OCI-LY1 (cell line): ENCODE measurements around the gene CCDC127.
"Not testable (repeated sequence)": the region's sequence is repeated elsewhere in the genome, so short reads cannot be mapped to it uniquely, and the experiment has no call there.

Source experiments
- H2AFZ ChIP-seq: fragments of 200-600 bp; sonication (generic), shearing (Covaris generic); 2 replicates; pipeline ENCODE4 v1.6.0; 2014; ENCODE audit warnings: antibody characterized with exemption, mild to moderate bottlenecking, low read length
- H3F3A ChIP-seq: fragments of 200-600 bp; sonication (generic), shearing (Covaris generic); 2 replicates; pipeline ENCODE4 v1.6.0; 2014; ENCODE audit warnings: mild to moderate bottlenecking, antibody characterized with exemption, low read length, moderate library complexity; ENCODE audit not compliant: insufficient read depth
- H3K27ac ChIP-seq: fragments of 200-600 bp; sonication (generic); 2 replicates; pipeline ENCODE4 v1.5.1; 2014; ENCODE audit warnings: low read length, mixed run types, mild to moderate bottlenecking, low read depth; ENCODE audit not compliant: poor library complexity, severe bottlenecking
- H3K27me3 ChIP-seq: fragments of 200-600 bp; sonication (generic); 2 replicates; pipeline ENCODE4 v1.6.0; 2014; ENCODE audit warnings: antibody characterized with exemption, mild to moderate bottlenecking, low read length, moderate library complexity; ENCODE audit not compliant: insufficient read depth
- H3K36me3 ChIP-seq: fragments of 200-600 bp; sonication (generic); 2 replicates; pipeline ENCODE4 v1.6.1; 2014; ENCODE audit warnings: mild to moderate bottlenecking, antibody characterized with exemption, low read length, moderate library complexity, mixed read lengths; ENCODE audit not compliant: insufficient read depth
- H3K4me1 ChIP-seq: fragments of 200-600 bp; sonication (generic); 2 replicates; pipeline ENCODE4 v1.5.1; 2014; ENCODE audit warnings: mild to moderate bottlenecking, low read length, moderate library complexity; ENCODE audit not compliant: insufficient read depth, severe bottlenecking
- H3K4me2 ChIP-seq: fragments of 200-600 bp; sonication (generic), shearing (Covaris generic); 2 replicates; pipeline ENCODE4 v1.6.1; 2014; ENCODE audit warnings: low read length
- H3K4me3 ChIP-seq: fragments of 200-600 bp; sonication (generic); 2 replicates; pipeline ENCODE4 v1.5.1; 2014; ENCODE audit warnings: low read length, low read depth, mild to moderate bottlenecking, mixed read lengths; ENCODE audit not compliant: poor library complexity, severe bottlenecking
- H3K79me2 ChIP-seq: fragments of 200-600 bp; shearing (Covaris generic); 2 replicates; pipeline ENCODE4 v1.6.1; 2016; ENCODE audit warnings: mixed run types, low read length, mixed read lengths; ENCODE audit not compliant: insufficient read depth
- H3K9ac ChIP-seq: fragments of 200-600 bp; sonication (generic), shearing (Covaris generic); 2 replicates; pipeline ENCODE4 v1.6.1; 2014; ENCODE audit warnings: mild to moderate bottlenecking, low read length, mixed read lengths
- H3K9me2 ChIP-seq: fragments of 200-600 bp; sonication (generic), shearing (Covaris generic); 2 replicates; pipeline ENCODE4 v1.6.1; 2014; ENCODE audit warnings: low read depth, mild to moderate bottlenecking, low read length, mixed read lengths
- H3K9me3 ChIP-seq: fragments of 200-600 bp; shearing (Covaris generic); 2 replicates; pipeline ENCODE4 v1.6.1; 2014; ENCODE audit warnings: low read length, mixed read lengths
- H4K20me1 ChIP-seq: fragments of 200-600 bp; sonication (generic), shearing (Covaris generic); 2 replicates; pipeline ENCODE4 v1.6.0; 2016; ENCODE audit warnings: mild to moderate bottlenecking, low read length; ENCODE audit not compliant: insufficient read depth
- EZH2 ChIP-seq: fragments of 200-600 bp; sonication (generic), shearing (Covaris generic); IDR thresholded peaks from 2 replicates; pipeline ENCODE4 v1.8.0; 2017; ENCODE audit warnings: borderline replicate concordance, mixed run types, mild to moderate bottlenecking, antibody characterized with exemption, low read length, moderate library complexity, mixed read lengths
- TF ChIP-seq, protein P1 (sequence below): fragments of 200-600 bp; sonication (generic), shearing (Covaris generic); IDR thresholded peaks from 2 replicates; pipeline ENCODE4 v1.5.1; 2017; ENCODE audit warnings: mild to moderate bottlenecking, antibody characterized with exemption, low read length, moderate library complexity, mixed read lengths

Gene CCDC127

DNA sequence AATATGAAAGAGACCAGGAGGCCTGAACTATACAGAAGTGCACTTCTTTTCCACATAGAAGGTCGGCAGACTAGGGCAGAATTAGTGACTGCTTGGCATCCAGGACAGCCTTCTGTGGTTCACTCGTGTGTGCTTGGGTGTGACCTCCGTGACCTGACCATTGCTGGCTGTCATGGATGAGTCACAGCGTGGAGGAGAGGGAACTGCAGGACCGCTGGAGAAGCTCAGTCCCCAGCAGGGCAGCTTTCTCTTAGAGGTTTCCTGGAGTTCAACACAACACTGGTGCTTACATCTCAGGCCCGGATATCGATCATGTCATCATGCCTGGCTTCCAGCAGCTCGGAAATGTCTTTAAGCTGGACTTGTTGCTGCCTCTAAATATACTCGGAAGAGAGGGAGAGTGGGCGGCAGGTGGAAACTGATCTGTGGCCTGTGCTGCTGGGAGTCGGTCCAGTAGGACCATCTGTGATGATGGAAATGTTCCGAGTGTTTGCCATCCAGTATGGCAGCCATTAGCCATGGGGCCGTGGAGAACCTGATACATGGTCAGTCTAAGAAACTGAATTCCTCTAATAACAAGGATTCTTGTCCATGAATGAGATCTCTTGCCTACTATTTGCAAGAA lies 23.2 kb upstream of the CCDC127 start:
- not testable (repeated sequence) for H3K27ac ChIP-seq, H3K9me2 ChIP-seq, H3K9me3 ChIP-seq, H4K20me1 ChIP-seq, H3K4me3 ChIP-seq, H3K27me3 ChIP-seq, H3K4me2 ChIP-seq, H3K4me1 ChIP-seq, H3K79me2 ChIP-seq, H2AFZ ChIP-seq, H3F3A ChIP-seq, H3K9ac ChIP-seq
- H3K36me3 ChIP-seq = peaks cover 93% of the 10 kb centered on the region

DNA sequence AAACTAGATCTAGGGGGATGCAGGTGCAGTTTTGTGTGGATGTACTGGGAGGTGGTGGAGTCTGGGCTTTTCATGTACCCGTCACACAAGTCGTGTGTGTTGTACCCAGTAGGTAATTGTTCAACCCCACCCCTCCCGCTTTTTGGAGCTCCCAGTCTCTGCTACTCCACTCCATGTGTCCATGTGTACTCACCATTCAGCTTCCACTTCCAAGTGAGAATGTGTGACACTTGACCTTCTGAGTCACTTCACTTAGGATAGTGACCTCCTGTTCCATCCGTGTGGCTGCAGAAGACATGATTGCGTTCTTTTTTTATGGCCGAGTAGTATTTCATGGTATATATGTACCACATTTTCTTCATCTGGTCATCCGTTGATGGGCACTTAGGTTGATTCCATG lies 22.6 kb upstream of the CCDC127 start:
- peaks cover 93% of the 10 kb centered on the region for H3K36me3 ChIP-seq
- not testable (repeated sequence) for H3K27ac ChIP-seq, H3K9ac ChIP-seq, H3K79me2 ChIP-seq, H3K4me2 ChIP-seq, H3K4me1 ChIP-seq, H3F3A ChIP-seq, H2AFZ ChIP-seq, H4K20me1 ChIP-seq, H3K27me3 ChIP-seq, H3K9me2 ChIP-seq, H3K4me3 ChIP-seq, H3K9me3 ChIP-seq

DNA sequence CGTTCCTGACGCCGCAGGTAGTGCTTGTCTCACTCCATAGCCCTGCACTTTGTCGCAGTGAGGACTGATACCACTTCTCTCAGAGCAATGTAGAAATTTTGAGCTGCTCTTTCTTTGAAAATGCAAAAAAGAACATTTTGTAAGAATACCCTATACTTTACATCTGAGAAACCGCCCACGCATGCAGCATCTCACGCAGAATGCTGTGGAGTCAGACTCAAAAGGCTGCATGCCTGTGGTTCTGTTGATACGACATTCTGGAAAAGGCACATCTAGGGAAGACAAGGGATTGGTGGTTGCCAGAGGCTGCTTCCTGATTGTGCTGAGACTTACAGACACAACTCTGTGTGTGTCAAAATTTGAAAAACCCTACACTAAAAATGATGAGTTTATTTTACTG lies 20.0 kb upstream of the CCDC127 start:
- H3K4me3 ChIP-seq, H3K9me3 ChIP-seq, H3K9me2 ChIP-seq, H4K20me1 ChIP-seq, H3K9ac ChIP-seq, H3K27me3 ChIP-seq, H3F3A ChIP-seq, H3K4me1 ChIP-seq, H3K27ac ChIP-seq, H3K4me2 ChIP-seq, H2AFZ ChIP-seq, H3K79me2 ChIP-seq: not testable (repeated sequence)
- H3K36me3 ChIP-seq = peaks cover 91% of the 10 kb centered on the region

DNA sequence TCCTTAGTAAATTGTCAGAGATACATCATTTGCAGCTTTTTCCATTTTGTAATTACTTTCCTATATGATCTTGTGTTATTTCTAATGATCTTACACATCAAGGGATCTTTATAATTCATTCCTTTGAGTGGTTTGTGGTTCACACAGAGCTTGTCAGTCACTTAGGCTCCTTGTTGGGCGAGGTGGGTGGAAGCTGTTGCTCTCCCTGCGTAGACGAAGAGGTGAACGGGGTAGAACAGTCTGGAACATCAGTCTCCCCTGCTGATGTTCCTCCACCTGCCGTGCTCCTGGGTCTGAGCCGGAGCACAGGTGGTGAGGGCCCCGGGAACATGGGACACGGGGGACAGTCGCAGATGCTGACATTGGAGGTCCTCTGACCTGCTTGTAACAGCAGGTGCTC lies 17.6 kb upstream of the CCDC127 start:
- peaks cover 89% of the 10 kb centered on the region for H3K36me3 ChIP-seq
- H3K27ac ChIP-seq, H2AFZ ChIP-seq, H3K9ac ChIP-seq, H3K27me3 ChIP-seq, H4K20me1 ChIP-seq, H3F3A ChIP-seq, H3K4me2 ChIP-seq, H3K79me2 ChIP-seq, H3K9me3 ChIP-seq, H3K4me1 ChIP-seq, H3K9me2 ChIP-seq, H3K4me3 ChIP-seq: not testable (repeated sequence)

DNA sequence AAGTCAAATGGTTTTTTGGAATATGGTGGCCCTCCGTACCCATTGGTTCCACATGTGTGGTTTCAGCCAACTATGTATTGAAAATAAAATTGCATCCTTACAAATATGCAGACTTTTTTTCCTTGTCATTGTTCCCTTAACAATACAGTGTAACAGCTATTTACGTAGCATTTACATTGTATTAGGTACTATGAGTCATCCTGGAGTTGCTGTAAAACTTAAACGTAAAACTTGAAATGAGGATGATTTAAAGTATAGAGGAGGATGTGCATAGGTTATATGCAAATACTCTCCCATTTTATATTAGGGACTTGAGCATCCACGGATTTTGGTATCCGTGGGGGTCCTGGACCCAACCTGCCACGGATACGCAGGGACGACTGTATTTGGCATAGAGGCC lies 16.5 kb upstream of the CCDC127 start:
- H3K4me1 ChIP-seq = no peaks in the 10 kb centered on the region
- no peak overlapping the region for H3K9ac ChIP-seq
- no peaks in the 10 kb centered on the region for H3K9me3 ChIP-seq
- no peaks in the 10 kb centered on the region for H3F3A ChIP-seq
- H3K79me2 ChIP-seq = no peaks in the 10 kb centered on the region
- no peak overlapping the region for H3K4me3 ChIP-seq
- TF ChIP-seq EZH2 = no peak
- TF ChIP-seq, protein P1, sequence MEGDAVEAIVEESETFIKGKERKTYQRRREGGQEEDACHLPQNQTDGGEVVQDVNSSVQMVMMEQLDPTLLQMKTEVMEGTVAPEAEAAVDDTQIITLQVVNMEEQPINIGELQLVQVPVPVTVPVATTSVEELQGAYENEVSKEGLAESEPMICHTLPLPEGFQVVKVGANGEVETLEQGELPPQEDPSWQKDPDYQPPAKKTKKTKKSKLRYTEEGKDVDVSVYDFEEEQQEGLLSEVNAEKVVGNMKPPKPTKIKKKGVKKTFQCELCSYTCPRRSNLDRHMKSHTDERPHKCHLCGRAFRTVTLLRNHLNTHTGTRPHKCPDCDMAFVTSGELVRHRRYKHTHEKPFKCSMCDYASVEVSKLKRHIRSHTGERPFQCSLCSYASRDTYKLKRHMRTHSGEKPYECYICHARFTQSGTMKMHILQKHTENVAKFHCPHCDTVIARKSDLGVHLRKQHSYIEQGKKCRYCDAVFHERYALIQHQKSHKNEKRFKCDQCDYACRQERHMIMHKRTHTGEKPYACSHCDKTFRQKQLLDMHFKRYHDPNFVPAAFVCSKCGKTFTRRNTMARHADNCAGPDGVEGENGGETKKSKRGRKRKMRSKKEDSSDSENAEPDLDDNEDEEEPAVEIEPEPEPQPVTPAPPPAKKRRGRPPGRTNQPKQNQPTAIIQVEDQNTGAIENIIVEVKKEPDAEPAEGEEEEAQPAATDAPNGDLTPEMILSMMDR = no peak
- H3K4me2 ChIP-seq = no peak overlapping the region
- H2AFZ ChIP-seq = no peak overlapping the region
- H3K36me3 ChIP-seq = peaks cover 89% of the 10 kb centered on the region
- no peaks in the 10 kb centered on the region for H3K9me2 ChIP-seq
- H4K20me1 ChIP-seq = no peaks in the 10 kb centered on the region
- no peak overlapping the region for H3K27ac ChIP-seq
- no peaks in the 10 kb centered on the region for H3K27me3 ChIP-seq

DNA sequence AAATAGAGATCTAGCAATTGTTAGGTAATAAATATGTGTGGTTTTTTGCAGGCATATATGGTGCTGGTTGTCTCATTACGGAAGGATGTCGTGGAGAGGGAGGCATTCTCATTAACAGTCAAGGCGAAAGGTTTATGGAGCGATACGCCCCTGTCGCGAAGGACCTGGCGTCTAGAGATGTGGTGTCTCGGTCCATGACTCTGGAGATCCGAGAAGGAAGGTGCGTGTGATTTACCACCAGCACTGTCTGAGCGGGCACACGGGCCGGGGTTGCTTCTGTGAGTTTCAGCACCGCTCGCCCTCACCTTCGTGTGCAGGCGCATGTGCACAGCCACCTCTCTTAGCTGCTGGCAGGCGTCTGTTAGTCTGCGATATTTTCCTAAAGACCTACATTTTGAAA lies 15.5 kb upstream of the CCDC127 start:
- H3K27ac ChIP-seq, H4K20me1 ChIP-seq, H3K27me3 ChIP-seq, H3K4me2 ChIP-seq, H3K9me3 ChIP-seq, H3K4me1 ChIP-seq, H3K4me3 ChIP-seq, H3K9ac ChIP-seq, H3F3A ChIP-seq, H2AFZ ChIP-seq, H3K79me2 ChIP-seq, H3K9me2 ChIP-seq: not testable (repeated sequence)
- H3K36me3 ChIP-seq = peaks cover 91% of the 10 kb centered on the region
